Measurements from ENCODE around the gene EPOP. TPM values are rescaled to one million over a fixed set of nuclear protein-coding genes. Genes with fewer than 3 reads are reported as not detected.

The EPOP gene
- total and polyA plus RNA-seq, 2 of the 13 experiments (the other 11 are each of a cell fraction or from before 2014, with no cell fraction given) = 14.7 to 37.8 TPM

- ATAC-seq (no peak), DNase-seq (ENCODE audit: low spot score) (no peak), FAIRE-seq (no peak)
- H3K9me3 ChIP-seq (ENCODE audit: low read length) = no peaks in the 10 kb centered on the region
- no peaks in the 10 kb centered on the region for H3K27me3 ChIP-seq (ENCODE audit: control insufficient read depth in 1 of 2, insufficient read depth in 2 of 2, low read length in 2 of 2)
- H3K4me2 ChIP-seq (ENCODE audit: low read depth, low read length) = peak overlapping the region; percentile 81; the same call in 1 of the 2 replicates
- 69% methylated on average over 5 of the region's 5 CpGs for WGBS (ENCODE audit: low lambda C conversion rate)
- H2AFZ ChIP-seq (ENCODE audit: low read length) = no peak overlapping the region
- no TSS peak for BruUV-seq (replicated peaks)
- no peaks in the 10 kb centered on the region for H4K20me1 ChIP-seq (ENCODE audit: insufficient read depth, low read length)
- no peaks in the 10 kb centered on the region for H3K36me3 ChIP-seq (replicated peaks in 1 of 2; ENCODE audit: control insufficient read depth in 1 of 2, insufficient read depth in 2 of 2, low read length in 2 of 2)
- POLR2A ChIA-PET = interaction anchor here (1.0 to 9.9 kb wide), 4 partner anchors 10 to 52 kb away, joined by 3 to 291 read pairs (median 107); partner anchors contain the start of gene SRCIN1
- H3K4me3 ChIP-seq (replicated peaks in 1 of 3; ENCODE audit: insufficient read depth in 1 of 3, low read depth in 2 of 3, low read length in 3 of 3) = no peak overlapping the region
- intact Hi-C loops (cut with micrococcal nuclease; ENCODE audit: unreplicated experiment) = no loop called here
- peaks cover 95% of the 10 kb centered on the region for H3K4me1 ChIP-seq (ENCODE audit: insufficient read depth, low read length)
- no peaks in the 10 kb centered on the region for H3K79me2 ChIP-seq (ENCODE audit: insufficient read depth, low read length)
- H3K27ac ChIP-seq (ENCODE audit: extremely low read length, insufficient read depth, low read length) = no peak overlapping the region
- in situ Hi-C loops (cut with HindIII; ENCODE audit: extremely low pct_ligation_motif_present, low pct_unique_long_range_greater_than_20kb) = no loop called here
- no peak overlapping the region for H3K9ac ChIP-seq (ENCODE audit: insufficient read depth, low read depth, low read length)
- CTCF ChIA-PET (ENCODE audit: low intra/inter-chr PET ratio, low total read pairs) = interaction anchor here (2.3 kb wide), 1 partner anchor 47 kb away, joined by 8 read pairs; the partner anchor contains the start of gene SRCIN1
- TF ChIP-seq BORCS8-MEF2B (CRISPR knock-in tag; IDR thresholded peaks at IDR 0.05) = no peak
- TF ChIP-seq IKZF4 (CRISPR knock-in tag; IDR thresholded peaks at IDR 0.05; ENCODE audit: borderline replicate concordance, low read depth, not compliant biosample characterization) = no peak
- no peak for TF ChIP-seq ZNF281 (CRISPR knock-in tag; IDR thresholded peaks at IDR 0.05; ENCODE audit: borderline replicate concordance)
- no peak for TF ChIP-seq ZNF30 (CRISPR knock-in tag; IDR thresholded peaks at IDR 0.05)
- TF ChIP-seq HINFP (CRISPR knock-in tag; IDR thresholded peaks at IDR 0.05; ENCODE audit: low read depth) = no peak
- no peak for TF ChIP-seq ZNF530 (CRISPR knock-in tag; IDR thresholded peaks at IDR 0.05; ENCODE audit: low read depth)
- TF ChIP-seq THAP7 (CRISPR knock-in tag; IDR thresholded peaks at IDR 0.05) = no peak
- no peak for TF ChIP-seq NR3C1 (CRISPR knock-in tag; IDR thresholded peaks at IDR 0.05)
- TF ChIP-seq DDIT3 (CRISPR knock-in tag; IDR thresholded peaks at IDR 0.05) = no peak
- TF ChIP-seq TAF15 (IDR thresholded peaks at IDR 0.05; ENCODE audit: low read depth, low read length, poor library complexity, severe bottlenecking) = no peak
- TF ChIP-seq ZNF749 (CRISPR knock-in tag; IDR thresholded peaks at IDR 0.05; ENCODE audit: borderline replicate concordance) = no peak
- no peak for TF ChIP-seq ZNF678 (CRISPR knock-in tag; IDR thresholded peaks at IDR 0.05)
- no peak for TF ChIP-seq STAG1 (CRISPR knock-in tag; IDR thresholded peaks at IDR 0.05)
- no peak for TF ChIP-seq ZNF274 (CRISPR knock-in tag; IDR thresholded peaks at IDR 0.05)
- TF ChIP-seq XBP1 (CRISPR knock-in tag; IDR thresholded peaks at IDR 0.05) = no peak
- TF ChIP-seq USF2 (IDR thresholded peaks at IDR 0.05; ENCODE audit: low read depth, low read length) = no peak
- no peak for TF ChIP-seq USF2 (CRISPR knock-in tag; IDR thresholded peaks at IDR 0.05; ENCODE audit: borderline replicate concordance)
- TF ChIP-seq TMF1 (CRISPR knock-in tag; IDR thresholded peaks at IDR 0.05; ENCODE audit: low read depth) = no peak
Measured at GRCh38 chr17:38653679-38654078, 21.1 kb downstream of the EPOP start.
